GM18868 (cell line): ENCODE data around the gene KRTAP9-3.
"Not testable (repeated sequence)": the region's sequence is repeated elsewhere in the genome, so short reads cannot be mapped to it uniquely, and the experiment has no call there.

Experiments used
- ATAC-seq: cut with Tn5 transposase; IDR thresholded peaks from one replicate; pipeline ENCODE4 v1.9.1; 2021; ENCODE audit warnings: mild to moderate bottlenecking, moderate library complexity; ENCODE audit not compliant: unreplicated experiment

Gene KRTAP9-3

GRCh38 chr17:41232399-41233105 lies at the start of gene KRTAP9-3:
Gene KRTAP9-3 (plus strand): TSS chr17:41232449. CDS start chr17:41232502, 53 bp downstream.
- not testable (repeated sequence) for ATAC-seq

- ATAC-seq, result no peak
Observed at GRCh38 chr17:41184480-41184961, 47.7 kb upstream of the KRTAP9-3 start, which contains the start of gene KRTAP4-1. Gene KRTAP4-1 (minus strand): TSS chr17:41184911. CDS start chr17:41184854, 57 bp downstream.

GRCh38 chr17:41185001-41185400 lies 47.2 kb upstream of the KRTAP9-3 start:
- no peak for ATAC-seq

GRCh38 chr17:41186872-41187271 lies 45.4 kb upstream of the KRTAP9-3 start:
- ATAC-seq, result no peak

GRCh38 chr17:41189837-41190318 lies 42.4 kb upstream of the KRTAP9-3 start, which contains the start of gene KRTAP9-1:
Gene KRTAP9-1 (plus strand): TSS chr17:41189887. CDS start chr17:41189887, 0 bp downstream.
- not testable (repeated sequence) for ATAC-seq

- ATAC-seq, result no peak
Observed at GRCh38 chr17:41190328-41190727, 41.9 kb upstream of the KRTAP9-3 start.

- no peak for ATAC-seq
Observed at GRCh38 chr17:41196068-41196467, 36.2 kb upstream of the KRTAP9-3 start.

- no peak for ATAC-seq
Observed at GRCh38 chr17:41199421-41200078, 32.7 kb upstream of the KRTAP9-3 start.

GRCh38 chr17:41211845-41212466 lies 20.3 kb upstream of the KRTAP9-3 start:
- ATAC-seq, result no peak

- ATAC-seq, result no peak
Observed at GRCh38 chr17:41212524-41213169, 19.6 kb upstream of the KRTAP9-3 start.

GRCh38 chr17:41215681-41216080 lies 16.6 kb upstream of the KRTAP9-3 start:
- no peak for ATAC-seq

GRCh38 chr17:41223821-41224220 lies 8.4 kb upstream of the KRTAP9-3 start:
- no peak for ATAC-seq

- no peak for ATAC-seq
Observed at GRCh38 chr17:41226051-41226450, 6.2 kb upstream of the KRTAP9-3 start.

GRCh38 chr17:41226598-41227095 lies 5.6 kb upstream of the KRTAP9-3 start, which contains the start of gene KRTAP9-2:
Gene KRTAP9-2 (plus strand): TSS chr17:41226648. CDS start chr17:41226655, 7 bp downstream.
- ATAC-seq, result not testable (repeated sequence)

- ATAC-seq, result no peak
Observed at GRCh38 chr17:41230094-41230493, 2.2 kb upstream of the KRTAP9-3 start.

- no peak for ATAC-seq
Observed at GRCh38 chr17:41231731-41232130, 518 bp upstream of the KRTAP9-3 start.

- ATAC-seq, result not testable (repeated sequence)
Observed at GRCh38 chr17:41237116-41237515, 4.9 kb downstream of the KRTAP9-3 start.

- ATAC-seq, result not testable (repeated sequence)
Observed at GRCh38 chr17:41237949-41238437, 5.7 kb downstream of the KRTAP9-3 start, which contains the start of gene KRTAP9-8. Gene KRTAP9-8 (plus strand): TSS chr17:41237999. CDS start chr17:41238052, 53 bp downstream.

- ATAC-seq, result not testable (repeated sequence)
Observed at GRCh38 chr17:41246995-41247787, 14.9 kb downstream of the KRTAP9-3 start.
